WTC11 (cell line): Measurements from ENCODE around the gene MARCHF7. TPM values are rescaled to one million over a fixed set of nuclear protein-coding genes. Genes with fewer than 3 reads are reported as not detected.

ENCODE experiments used
- ATAC-seq: fragments of 200-7000 bp; cut with Tn5 transposase; 2 replicates; pipeline ENCODE4 v1.10.0; 2021; ENCODE audit warnings: mild to moderate bottlenecking, moderate library complexity
- CTCF ChIA-PET: fragments of 300-600 bp; sonication (Branson Sonifier 250); formaldehyde crosslinking; loops from one replicate; lab custom pipeline; 2021; ENCODE audit warnings: antibody characterized with exemption; lab: Charles Lee
- POLR2A ChIA-PET: fragments of 350-600 bp; sonication (Branson Sonifier 250); formaldehyde crosslinking; loops from one replicate; lab custom pipeline; 2021; ENCODE audit warnings: antibody characterized with exemption; lab: Charles Lee
- DNase-seq: peaks from one replicate; pipeline ENCODE4 v3.0.0; 2021; ENCODE audit warnings: low spot score
- H3K27ac Mint-ChIP-seq: 2 replicates; pipeline ENCODE4 v1.8.0; 2021; ENCODE audit warnings: mixed read lengths
- H3K27me3 Mint-ChIP-seq: 2 replicates; pipeline ENCODE4 v1.8.0; 2021; ENCODE audit warnings: low read depth, mild to moderate bottlenecking, moderate library complexity, mixed read lengths
- H3K36me3 Mint-ChIP-seq: 2 replicates; pipeline ENCODE4 v1.8.0; 2021; ENCODE audit warnings: mixed read lengths
- H3K4me1 Mint-ChIP-seq: 2 replicates; pipeline ENCODE4 v1.8.0; 2022; ENCODE audit warnings: mixed read lengths
- H3K4me3 Mint-ChIP-seq: 2 replicates; pipeline ENCODE4 v1.8.0; 2021; ENCODE audit warnings: mild to moderate bottlenecking, moderate library complexity, mixed read lengths
- H3K9me3 Mint-ChIP-seq: 2 replicates; pipeline ENCODE4 v1.8.0; 2021; ENCODE audit warnings: mixed read lengths
- FOXJ3 ChIP-seq: sonication (generic); formaldehyde crosslinking; IDR thresholded peaks from 2 replicates; pipeline ENCODE4 v1.9.0; 2021; ENCODE audit warnings: missing genetic modification reagents, mild to moderate bottlenecking, borderline replicate concordance
- NFYB ChIP-seq: sonication (generic); formaldehyde crosslinking; conservative IDR thresholded peaks from 2 replicates; pipeline ENCODE4 v1.8.0; 2022; ENCODE audit warnings: low read depth, missing genetic modification reagents
- OVOL2 ChIP-seq: fragments of 250-450 bp; sonication (Bioruptor Pico); IDR thresholded peaks from 2 replicates; pipeline ENCODE4 v1.9.0; 2021; ENCODE audit warnings: mild to moderate bottlenecking, borderline replicate concordance
- PRRX2 ChIP-seq: fragments of 250-450 bp; sonication (Bioruptor Pico); IDR thresholded peaks from 2 replicates; pipeline ENCODE4 v1.8.0; 2021; ENCODE audit warnings: mild to moderate bottlenecking
- RELA ChIP-seq: sonication (generic); formaldehyde crosslinking; IDR thresholded peaks from 2 replicates; pipeline ENCODE4 v1.8.1; 2022; ENCODE audit warnings: missing genetic modification reagents, mild to moderate bottlenecking, borderline replicate concordance
- ZNF232 ChIP-seq: sonication (generic); formaldehyde crosslinking; IDR thresholded peaks from 2 replicates; pipeline ENCODE4 v1.8.0; 2022; ENCODE audit warnings: mild to moderate bottlenecking, missing genetic modification reagents
- ZNF416 ChIP-seq: fragments of 250-450 bp; sonication (Bioruptor Pico); IDR thresholded peaks from 2 replicates; pipeline ENCODE4 v1.9.0; 2021; ENCODE audit warnings: mild to moderate bottlenecking, inconsistent platforms
- ZNF423 ChIP-seq: fragments of 250-450 bp; sonication (Bioruptor Pico); IDR thresholded peaks from 2 replicates; pipeline ENCODE4 v2.1.2; 2022; ENCODE audit warnings: mild to moderate bottlenecking, moderate library complexity
- total RNA-seq: library from RNA; stranded (reverse); gene quantifications from 3 replicates; pipeline ENCODE4 v1.2.3, GENCODE V29; 2021
- TF ChIP-seq, protein P1 (sequence below): sonication (generic); formaldehyde crosslinking; IDR thresholded peaks from 2 replicates; pipeline ENCODE4 v1.8.1; 2023; ENCODE audit warnings: mild to moderate bottlenecking, missing genetic modification reagents
- TF ChIP-seq, protein P2 (sequence below): sonication (generic); formaldehyde crosslinking; IDR thresholded peaks from 2 replicates; pipeline ENCODE4 v1.8.1; 2023; ENCODE audit warnings: mild to moderate bottlenecking, moderate library complexity, missing genetic modification reagents
- TF ChIP-seq, protein P3 (sequence below): sonication (generic); formaldehyde crosslinking; IDR thresholded peaks from 2 replicates; pipeline ENCODE4 v1.8.1; 2023; ENCODE audit warnings: mild to moderate bottlenecking, missing genetic modification reagents, moderate library complexity
- TF ChIP-seq, protein P4 (sequence below): sonication (generic); formaldehyde crosslinking; IDR thresholded peaks from 2 replicates; pipeline ENCODE4 v1.8.0; 2023; ENCODE audit warnings: missing genetic modification reagents, mild to moderate bottlenecking, borderline replicate concordance
- TF ChIP-seq, protein P5 (sequence below): fragments of 250-450 bp; sonication (Bioruptor Pico); IDR thresholded peaks from 2 replicates; pipeline ENCODE4 v1.9.0; 2021; ENCODE audit warnings: moderate library complexity, mild to moderate bottlenecking, inconsistent platforms, borderline replicate concordance
- TF ChIP-seq, protein P6 (sequence below): sonication (generic); formaldehyde crosslinking; IDR thresholded peaks from 2 replicates; pipeline ENCODE4 v1.8.0; 2022; ENCODE audit warnings: mild to moderate bottlenecking, missing genetic modification reagents
- TF ChIP-seq, protein P7 (sequence below): fragments of 250-450 bp; sonication (Bioruptor Pico); IDR thresholded peaks from 2 replicates; pipeline ENCODE4 v1.9.0; 2021; ENCODE audit warnings: mild to moderate bottlenecking, borderline replicate concordance
- TF ChIP-seq, protein P8 (sequence below): fragments of 250-450 bp; sonication (Bioruptor Pico); IDR thresholded peaks from 2 replicates; pipeline ENCODE4 v1.9.0; 2021; ENCODE audit warnings: mild to moderate bottlenecking
- TF ChIP-seq, protein P9 (sequence below): sonication (generic); formaldehyde crosslinking; IDR thresholded peaks from 2 replicates; pipeline ENCODE4 v1.8.1; 2022; ENCODE audit warnings: mild to moderate bottlenecking, missing genetic modification reagents, moderate library complexity, borderline replicate concordance
- TF ChIP-seq, protein P10 (sequence below): sonication (generic); formaldehyde crosslinking; IDR thresholded peaks from 2 replicates; pipeline ENCODE4 v1.8.1; 2022; ENCODE audit warnings: mild to moderate bottlenecking, moderate library complexity, missing genetic modification reagents

The MARCHF7 gene
- total RNA-seq, 1 experiment from 2014 or later = 84.0 TPM

DNA sequence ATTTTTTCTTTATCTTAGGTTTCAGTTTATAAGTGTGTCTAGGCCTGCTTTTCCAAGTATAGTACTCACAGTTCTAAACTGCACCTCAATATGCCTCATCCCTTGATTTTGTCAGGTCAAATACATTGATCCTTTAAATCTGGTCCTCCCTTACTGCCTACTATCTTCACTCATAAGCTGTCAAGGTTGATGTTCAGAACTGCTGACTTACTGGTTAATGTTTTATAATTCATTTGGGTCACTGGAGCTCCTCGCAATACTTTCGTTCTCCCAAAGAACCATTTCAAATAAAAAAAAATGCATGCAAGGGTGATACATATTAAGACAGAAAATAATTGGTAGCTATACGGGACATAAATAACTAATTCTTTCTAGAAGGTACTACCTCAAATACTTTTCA is 41.3 kb upstream of the MARCHF7 start:
- CTCF ChIA-PET = no interaction called here
- POLR2A ChIA-PET = no interaction called here

More for the DNA sequence above, 41.3 kb upstream of the MARCHF7 start:
- no peak for DNase-seq
- no peaks in the 10 kb centered on the region for H3K9me3 Mint-ChIP-seq
- no peak for ATAC-seq
- H3K27ac Mint-ChIP-seq = no peak overlapping the region
- TF ChIP-seq, protein P1, sequence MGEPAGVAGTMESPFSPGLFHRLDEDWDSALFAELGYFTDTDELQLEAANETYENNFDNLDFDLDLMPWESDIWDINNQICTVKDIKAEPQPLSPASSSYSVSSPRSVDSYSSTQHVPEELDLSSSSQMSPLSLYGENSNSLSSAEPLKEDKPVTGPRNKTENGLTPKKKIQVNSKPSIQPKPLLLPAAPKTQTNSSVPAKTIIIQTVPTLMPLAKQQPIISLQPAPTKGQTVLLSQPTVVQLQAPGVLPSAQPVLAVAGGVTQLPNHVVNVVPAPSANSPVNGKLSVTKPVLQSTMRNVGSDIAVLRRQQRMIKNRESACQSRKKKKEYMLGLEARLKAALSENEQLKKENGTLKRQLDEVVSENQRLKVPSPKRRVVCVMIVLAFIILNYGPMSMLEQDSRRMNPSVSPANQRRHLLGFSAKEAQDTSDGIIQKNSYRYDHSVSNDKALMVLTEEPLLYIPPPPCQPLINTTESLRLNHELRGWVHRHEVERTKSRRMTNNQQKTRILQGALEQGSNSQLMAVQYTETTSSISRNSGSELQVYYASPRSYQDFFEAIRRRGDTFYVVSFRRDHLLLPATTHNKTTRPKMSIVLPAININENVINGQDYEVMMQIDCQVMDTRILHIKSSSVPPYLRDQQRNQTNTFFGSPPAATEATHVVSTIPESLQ (CRISPR knock-in tag) = no peak
- TF ChIP-seq ZNF232 (no peak), PRRX2 (no peak), OVOL2 (CRISPR knock-in tag) (no peak), NFYB (CRISPR knock-in tag) (no peak), RELA (CRISPR knock-in tag) (no peak), ZNF416 (CRISPR knock-in tag) (no peak), FOXJ3 (CRISPR knock-in tag) (no peak), ZNF423 (no peak)
- TF ChIP-seq, protein P2, sequence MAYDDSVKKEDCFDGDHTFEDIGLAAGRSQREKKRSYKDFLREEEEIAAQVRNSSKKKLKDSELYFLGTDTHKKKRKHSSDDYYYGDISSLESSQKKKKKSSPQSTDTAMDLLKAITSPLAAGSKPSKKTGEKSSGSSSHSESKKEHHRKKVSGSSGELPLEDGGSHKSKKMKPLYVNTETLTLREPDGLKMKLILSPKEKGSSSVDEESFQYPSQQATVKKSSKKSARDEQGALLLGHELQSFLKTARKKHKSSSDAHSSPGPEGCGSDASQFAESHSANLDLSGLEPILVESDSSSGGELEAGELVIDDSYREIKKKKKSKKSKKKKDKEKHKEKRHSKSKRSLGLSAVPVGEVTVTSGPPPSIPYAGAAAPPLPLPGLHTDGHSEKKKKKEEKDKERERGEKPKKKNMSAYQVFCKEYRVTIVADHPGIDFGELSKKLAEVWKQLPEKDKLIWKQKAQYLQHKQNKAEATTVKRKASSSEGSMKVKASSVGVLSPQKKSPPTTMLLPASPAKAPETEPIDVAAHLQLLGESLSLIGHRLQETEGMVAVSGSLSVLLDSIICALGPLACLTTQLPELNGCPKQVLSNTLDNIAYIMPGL (CRISPR knock-in tag) = no peak
- TF ChIP-seq, protein P3, sequence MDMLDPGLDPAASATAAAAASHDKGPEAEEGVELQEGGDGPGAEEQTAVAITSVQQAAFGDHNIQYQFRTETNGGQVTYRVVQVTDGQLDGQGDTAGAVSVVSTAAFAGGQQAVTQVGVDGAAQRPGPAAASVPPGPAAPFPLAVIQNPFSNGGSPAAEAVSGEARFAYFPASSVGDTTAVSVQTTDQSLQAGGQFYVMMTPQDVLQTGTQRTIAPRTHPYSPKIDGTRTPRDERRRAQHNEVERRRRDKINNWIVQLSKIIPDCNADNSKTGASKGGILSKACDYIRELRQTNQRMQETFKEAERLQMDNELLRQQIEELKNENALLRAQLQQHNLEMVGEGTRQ (CRISPR knock-in tag) = no peak
- TF ChIP-seq, protein P4, sequence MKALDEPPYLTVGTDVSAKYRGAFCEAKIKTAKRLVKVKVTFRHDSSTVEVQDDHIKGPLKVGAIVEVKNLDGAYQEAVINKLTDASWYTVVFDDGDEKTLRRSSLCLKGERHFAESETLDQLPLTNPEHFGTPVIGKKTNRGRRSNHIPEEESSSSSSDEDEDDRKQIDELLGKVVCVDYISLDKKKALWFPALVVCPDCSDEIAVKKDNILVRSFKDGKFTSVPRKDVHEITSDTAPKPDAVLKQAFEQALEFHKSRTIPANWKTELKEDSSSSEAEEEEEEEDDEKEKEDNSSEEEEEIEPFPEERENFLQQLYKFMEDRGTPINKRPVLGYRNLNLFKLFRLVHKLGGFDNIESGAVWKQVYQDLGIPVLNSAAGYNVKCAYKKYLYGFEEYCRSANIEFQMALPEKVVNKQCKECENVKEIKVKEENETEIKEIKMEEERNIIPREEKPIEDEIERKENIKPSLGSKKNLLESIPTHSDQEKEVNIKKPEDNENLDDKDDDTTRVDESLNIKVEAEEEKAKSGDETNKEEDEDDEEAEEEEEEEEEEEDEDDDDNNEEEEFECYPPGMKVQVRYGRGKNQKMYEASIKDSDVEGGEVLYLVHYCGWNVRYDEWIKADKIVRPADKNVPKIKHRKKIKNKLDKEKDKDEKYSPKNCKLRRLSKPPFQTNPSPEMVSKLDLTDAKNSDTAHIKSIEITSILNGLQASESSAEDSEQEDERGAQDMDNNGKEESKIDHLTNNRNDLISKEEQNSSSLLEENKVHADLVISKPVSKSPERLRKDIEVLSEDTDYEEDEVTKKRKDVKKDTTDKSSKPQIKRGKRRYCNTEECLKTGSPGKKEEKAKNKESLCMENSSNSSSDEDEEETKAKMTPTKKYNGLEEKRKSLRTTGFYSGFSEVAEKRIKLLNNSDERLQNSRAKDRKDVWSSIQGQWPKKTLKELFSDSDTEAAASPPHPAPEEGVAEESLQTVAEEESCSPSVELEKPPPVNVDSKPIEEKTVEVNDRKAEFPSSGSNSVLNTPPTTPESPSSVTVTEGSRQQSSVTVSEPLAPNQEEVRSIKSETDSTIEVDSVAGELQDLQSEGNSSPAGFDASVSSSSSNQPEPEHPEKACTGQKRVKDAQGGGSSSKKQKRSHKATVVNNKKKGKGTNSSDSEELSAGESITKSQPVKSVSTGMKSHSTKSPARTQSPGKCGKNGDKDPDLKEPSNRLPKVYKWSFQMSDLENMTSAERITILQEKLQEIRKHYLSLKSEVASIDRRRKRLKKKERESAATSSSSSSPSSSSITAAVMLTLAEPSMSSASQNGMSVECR (CRISPR knock-in tag) = no peak
- TF ChIP-seq, protein P5, sequence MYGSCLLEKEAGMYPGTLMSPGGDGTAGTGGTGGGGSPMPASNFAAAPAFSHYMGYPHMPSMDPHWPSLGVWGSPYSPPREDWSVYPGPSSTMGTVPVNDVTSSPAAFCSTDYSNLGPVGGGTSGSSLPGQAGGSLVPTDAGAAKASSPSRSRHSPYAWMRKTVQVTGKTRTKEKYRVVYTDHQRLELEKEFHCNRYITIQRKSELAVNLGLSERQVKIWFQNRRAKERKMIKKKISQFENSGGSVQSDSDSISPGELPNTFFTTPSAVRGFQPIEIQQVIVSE (CRISPR knock-in tag) = no peak
- TF ChIP-seq, protein P6, sequence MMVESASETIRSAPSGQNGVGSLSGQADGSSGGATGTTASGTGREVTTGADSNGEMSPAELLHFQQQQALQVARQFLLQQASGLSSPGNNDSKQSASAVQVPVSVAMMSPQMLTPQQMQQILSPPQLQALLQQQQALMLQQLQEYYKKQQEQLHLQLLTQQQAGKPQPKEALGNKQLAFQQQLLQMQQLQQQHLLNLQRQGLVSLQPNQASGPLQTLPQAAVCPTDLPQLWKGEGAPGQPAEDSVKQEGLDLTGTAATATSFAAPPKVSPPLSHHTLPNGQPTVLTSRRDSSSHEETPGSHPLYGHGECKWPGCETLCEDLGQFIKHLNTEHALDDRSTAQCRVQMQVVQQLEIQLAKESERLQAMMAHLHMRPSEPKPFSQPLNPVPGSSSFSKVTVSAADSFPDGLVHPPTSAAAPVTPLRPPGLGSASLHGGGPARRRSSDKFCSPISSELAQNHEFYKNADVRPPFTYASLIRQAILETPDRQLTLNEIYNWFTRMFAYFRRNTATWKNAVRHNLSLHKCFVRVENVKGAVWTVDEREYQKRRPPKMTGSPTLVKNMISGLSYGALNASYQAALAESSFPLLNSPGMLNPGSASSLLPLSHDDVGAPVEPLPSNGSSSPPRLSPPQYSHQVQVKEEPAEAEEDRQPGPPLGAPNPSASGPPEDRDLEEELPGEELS (CRISPR knock-in tag) = no peak
- TF ChIP-seq, protein P7, sequence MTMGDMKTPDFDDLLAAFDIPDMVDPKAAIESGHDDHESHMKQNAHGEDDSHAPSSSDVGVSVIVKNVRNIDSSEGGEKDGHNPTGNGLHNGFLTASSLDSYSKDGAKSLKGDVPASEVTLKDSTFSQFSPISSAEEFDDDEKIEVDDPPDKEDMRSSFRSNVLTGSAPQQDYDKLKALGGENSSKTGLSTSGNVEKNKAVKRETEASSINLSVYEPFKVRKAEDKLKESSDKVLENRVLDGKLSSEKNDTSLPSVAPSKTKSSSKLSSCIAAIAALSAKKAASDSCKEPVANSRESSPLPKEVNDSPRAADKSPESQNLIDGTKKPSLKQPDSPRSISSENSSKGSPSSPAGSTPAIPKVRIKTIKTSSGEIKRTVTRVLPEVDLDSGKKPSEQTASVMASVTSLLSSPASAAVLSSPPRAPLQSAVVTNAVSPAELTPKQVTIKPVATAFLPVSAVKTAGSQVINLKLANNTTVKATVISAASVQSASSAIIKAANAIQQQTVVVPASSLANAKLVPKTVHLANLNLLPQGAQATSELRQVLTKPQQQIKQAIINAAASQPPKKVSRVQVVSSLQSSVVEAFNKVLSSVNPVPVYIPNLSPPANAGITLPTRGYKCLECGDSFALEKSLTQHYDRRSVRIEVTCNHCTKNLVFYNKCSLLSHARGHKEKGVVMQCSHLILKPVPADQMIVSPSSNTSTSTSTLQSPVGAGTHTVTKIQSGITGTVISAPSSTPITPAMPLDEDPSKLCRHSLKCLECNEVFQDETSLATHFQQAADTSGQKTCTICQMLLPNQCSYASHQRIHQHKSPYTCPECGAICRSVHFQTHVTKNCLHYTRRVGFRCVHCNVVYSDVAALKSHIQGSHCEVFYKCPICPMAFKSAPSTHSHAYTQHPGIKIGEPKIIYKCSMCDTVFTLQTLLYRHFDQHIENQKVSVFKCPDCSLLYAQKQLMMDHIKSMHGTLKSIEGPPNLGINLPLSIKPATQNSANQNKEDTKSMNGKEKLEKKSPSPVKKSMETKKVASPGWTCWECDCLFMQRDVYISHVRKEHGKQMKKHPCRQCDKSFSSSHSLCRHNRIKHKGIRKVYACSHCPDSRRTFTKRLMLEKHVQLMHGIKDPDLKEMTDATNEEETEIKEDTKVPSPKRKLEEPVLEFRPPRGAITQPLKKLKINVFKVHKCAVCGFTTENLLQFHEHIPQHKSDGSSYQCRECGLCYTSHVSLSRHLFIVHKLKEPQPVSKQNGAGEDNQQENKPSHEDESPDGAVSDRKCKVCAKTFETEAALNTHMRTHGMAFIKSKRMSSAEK (CRISPR knock-in tag) = no peak
- TF ChIP-seq, protein P8, sequence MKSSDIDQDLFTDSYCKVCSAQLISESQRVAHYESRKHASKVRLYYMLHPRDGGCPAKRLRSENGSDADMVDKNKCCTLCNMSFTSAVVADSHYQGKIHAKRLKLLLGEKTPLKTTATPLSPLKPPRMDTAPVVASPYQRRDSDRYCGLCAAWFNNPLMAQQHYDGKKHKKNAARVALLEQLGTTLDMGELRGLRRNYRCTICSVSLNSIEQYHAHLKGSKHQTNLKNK = no peak
- TF ChIP-seq, protein P9, sequence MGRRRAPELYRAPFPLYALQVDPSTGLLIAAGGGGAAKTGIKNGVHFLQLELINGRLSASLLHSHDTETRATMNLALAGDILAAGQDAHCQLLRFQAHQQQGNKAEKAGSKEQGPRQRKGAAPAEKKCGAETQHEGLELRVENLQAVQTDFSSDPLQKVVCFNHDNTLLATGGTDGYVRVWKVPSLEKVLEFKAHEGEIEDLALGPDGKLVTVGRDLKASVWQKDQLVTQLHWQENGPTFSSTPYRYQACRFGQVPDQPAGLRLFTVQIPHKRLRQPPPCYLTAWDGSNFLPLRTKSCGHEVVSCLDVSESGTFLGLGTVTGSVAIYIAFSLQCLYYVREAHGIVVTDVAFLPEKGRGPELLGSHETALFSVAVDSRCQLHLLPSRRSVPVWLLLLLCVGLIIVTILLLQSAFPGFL = no peak
- TF ChIP-seq, protein P10, sequence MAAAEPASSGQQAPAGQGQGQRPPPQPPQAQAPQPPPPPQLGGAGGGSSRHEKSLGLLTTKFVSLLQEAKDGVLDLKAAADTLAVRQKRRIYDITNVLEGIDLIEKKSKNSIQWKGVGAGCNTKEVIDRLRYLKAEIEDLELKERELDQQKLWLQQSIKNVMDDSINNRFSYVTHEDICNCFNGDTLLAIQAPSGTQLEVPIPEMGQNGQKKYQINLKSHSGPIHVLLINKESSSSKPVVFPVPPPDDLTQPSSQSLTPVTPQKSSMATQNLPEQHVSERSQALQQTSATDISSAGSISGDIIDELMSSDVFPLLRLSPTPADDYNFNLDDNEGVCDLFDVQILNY (CRISPR knock-in tag) = no peak
- no peak overlapping the region for H3K4me3 Mint-ChIP-seq
- H3K27me3 Mint-ChIP-seq = no peaks in the 10 kb centered on the region
- H3K36me3 Mint-ChIP-seq = no peaks in the 10 kb centered on the region
- no peaks in the 10 kb centered on the region for H3K4me1 Mint-ChIP-seq
